Stomach (tissue), 9 donors: ENCODE measurements around the gene DAZAP2. TPM values are rescaled to one million over a fixed set of nuclear protein-coding genes. Genes with fewer than 3 reads are reported as not detected.
A peak's percentile ranks its signal among the peaks of the same experiment; 100 is the strongest.
"Not testable (repeated sequence)": the region's sequence is repeated elsewhere in the genome, so short reads cannot be mapped to it uniquely, and the experiment has no call there.

Experiments used
- DNase-seq, 2 donors: peaks; one replicate each; pipeline versions ENCODE4 v3.0.0 to v3.0.0-alpha.2; 2013 to 2019
- H3K27ac ChIP-seq, 5 donors: fragments of 200-600 bp in 4 of 5; sonication (generic) in 4 of 5; one replicate each; pipeline ENCODE4 v1.5.1; 2013 to 2019; ENCODE audit warnings: mild to moderate bottlenecking in 1 of 5, moderate library complexity in 1 of 5
- H3K27me3 ChIP-seq, 3 donors: fragments of 200-600 bp; sonication (generic); one replicate each; pipeline ENCODE4 v1.5.1; 2017 to 2019; ENCODE audit warnings: mixed run types in 1 of 3
- H3K36me3 ChIP-seq, 4 donors: fragments of 200-600 bp; sonication (generic); 1 replicate in 3 of 4; 2 replicates in 1 of 4; pipeline ENCODE4 v1.5.1; 2016 to 2019
- H3K4me1 ChIP-seq, 4 donors: fragments of 200-600 bp; sonication (generic); one replicate each; pipeline ENCODE4 v1.5.1; 2016 to 2019
- H3K4me3 ChIP-seq, 4 donors: fragments of 200-600 bp; sonication (generic) in 3 of 4; one replicate each; pipeline ENCODE4 v1.5.1; 2016 to 2019; ENCODE audit warnings: mild to moderate bottlenecking in 1 of 4
- H3K9me3 ChIP-seq, 4 donors: fragments of 200-600 bp; sonication (generic); one replicate each; pipeline ENCODE4 v1.5.1; 2016 to 2019
- CTCF ChIP-seq, 7 experiments: fragments of 450-650 bp in 4 of 7; fragments of 200-600 bp in 3 of 7; sonication (generic) in 3 of 7; IDR thresholded peaks; one replicate each; pipeline ENCODE4 v1.5.1; 2016 to 2019; ENCODE audit warnings: antibody characterized with exemption in 7 of 7, control low read depth in 2 of 7, mild to moderate bottlenecking in 1 of 7
- EP300 ChIP-seq: sonication (generic); formaldehyde crosslinking; IDR thresholded peaks from one replicate; pipeline ENCODE4 v1.6.1; 2017; ENCODE audit warnings: antibody characterized with exemption
- POLR2A ChIP-seq, 4 donors: fragments of 450-650 bp; IDR thresholded peaks; one replicate each; pipeline ENCODE4 v1.6.1; 2016; ENCODE audit warnings: antibody characterized with exemption in 4 of 4, control low read depth in 2 of 4, mild to moderate bottlenecking in 1 of 4, moderate library complexity in 1 of 4
- POLR2AphosphoS5 ChIP-seq, 3 donors: sonication (generic); formaldehyde crosslinking; IDR thresholded peaks; one replicate each; pipeline ENCODE4 v1.6.1; 2016; ENCODE audit warnings: antibody characterized with exemption in 3 of 3
- WGBS, 5 donors: extraction: QIAGEN DNeasy Blood & Tissue Kit in 3 of 5; methylation state at CpG; one replicate each; pipeline versions ENCODE4 v1.1.5 to v1.1.7; 2013 to 2018; 5-methylcytosine and 5-hydroxymethylcytosine counted together
- intact Hi-C: fragments of 100-400 bp; cut with DNase I; formaldehyde crosslinking; loops from one replicate; pipeline ENCODE4 v1.15.1; 2023; ENCODE audit warnings: low total_unique reads
- polyA plus RNA-seq, 3 donors: library from polyadenylated mRNA; stranded (reverse); fragments of 200-250 nt; gene quantifications; one replicate each; pipeline ENCODE4 v1.2.3, GENCODE V29; 2013
- total RNA-seq, 5 donors: library from RNA; depleted of rRNA; stranded (reverse); fragments of >200 nt; gene quantifications; one replicate each; pipeline versions ENCODE4 v1.1.0 to v1.2.3, GENCODE V29; 2014 to 2016
- donor health status: healthy with polysubstance abuse.
- donor health status: Bipolar disorder and iron deficiency.
- donor health status: healthy.

The DAZAP2 gene
- total and polyA plus RNA-seq, 8 donors, result 37.4 to 547 (median 144) TPM

- no peaks in the 10 kb centered on the region for H3K9me3 ChIP-seq
- WGBS, 5 donors, result 13 to 38% (median 26%) methylated on average over 6 to 7 of the region's 7 CpGs
- peak overlapping the region in 3 of 4 donors; percentile 7 to 26 (median 10) for H3K4me3 ChIP-seq
- peaks cover 0 to 10% (median 3%) of the 10 kb centered on the region in 4 donors for H3K36me3 ChIP-seq
- H3K4me1 ChIP-seq, result peaks cover 11 to 27% (median 17%) of the 10 kb centered on the region in 4 donors
- peak overlapping the region in 1 of 5 donors; percentile 47 for H3K27ac ChIP-seq
- no peaks in the 10 kb centered on the region for H3K27me3 ChIP-seq
- intact Hi-C loops, result no loop called here
- DNase-seq, result peak in 1 of 2 donors; percentile 48
- TF ChIP-seq CTCF (IDR thresholded peaks at IDR 0.05) (no peak), POLR2AphosphoS5 (IDR thresholded peaks at IDR 0.05) (no peak), EP300 (no peak), POLR2A (IDR thresholded peaks at IDR 0.05) (no peak)
Measured at GRCh38 chr12:51222461-51222860, 16.2 kb upstream of the DAZAP2 start.

- intact Hi-C loops, result no loop called here
- Histone ChIP-seq H3K27me3 (no peaks in the 10 kb centered on the region), H3K4me1 (peaks cover 0 to 13% (median 4%) of the 10 kb centered on the region in 4 donors), H3K4me3 (no peak overlapping the region), H3K9me3 (no peaks in the 10 kb centered on the region), H3K27ac (no peak overlapping the region), H3K36me3 (peaks cover 0 to 10% (median 3%) of the 10 kb centered on the region in 4 donors)
- no peak for DNase-seq
- TF ChIP-seq EP300, result no peak
- no peak for TF ChIP-seq POLR2AphosphoS5 (IDR thresholded peaks at IDR 0.05)
- no peak for TF ChIP-seq CTCF (IDR thresholded peaks at IDR 0.05)
- TF ChIP-seq POLR2A (IDR thresholded peaks at IDR 0.05), result no peak
- WGBS, 5 donors, result 87 to 97% (median 92%) methylated on average over 3 of the region's 3 CpGs
Measured at GRCh38 chr12:51224625-51225024, 14.0 kb upstream of the DAZAP2 start.

GRCh38 chr12:51225234-51225633, 13.4 kb upstream of the DAZAP2 start:
- H3K27me3 ChIP-seq, result no peaks in the 10 kb centered on the region
- no peaks in the 10 kb centered on the region for H3K9me3 ChIP-seq
- H3K4me1 ChIP-seq, result peaks cover 0 to 9% (median 3%) of the 10 kb centered on the region in 4 donors
- peaks cover 0 to 10% (median 3%) of the 10 kb centered on the region in 4 donors for H3K36me3 ChIP-seq
- WGBS, 5 donors, result 90 to 95% (median 94%) methylated on average over 4 of the region's 4 CpGs
- intact Hi-C loops, result no loop called here
- H3K27ac ChIP-seq, result no peak overlapping the region
- DNase-seq, result no peak
- TF ChIP-seq POLR2A (IDR thresholded peaks at IDR 0.05) (no peak), POLR2AphosphoS5 (IDR thresholded peaks at IDR 0.05) (no peak), EP300 (no peak), CTCF (IDR thresholded peaks at IDR 0.05) (no peak)
- H3K4me3 ChIP-seq, result no peak overlapping the region

GRCh38 chr12:51225771-51226170, 12.9 kb upstream of the DAZAP2 start:
- H3K4me3 ChIP-seq, result no peak overlapping the region
- no peaks in the 10 kb centered on the region for H3K27me3 ChIP-seq
- peaks cover 0 to 10% (median 3%) of the 10 kb centered on the region in 4 donors for H3K36me3 ChIP-seq
- 84 to 97% (median 92%) methylated on average over 2 of the region's 2 CpGs for WGBS, 5 donors
- H3K27ac ChIP-seq, result no peak overlapping the region
- no peak for DNase-seq
- no peaks in the 10 kb centered on the region for H3K9me3 ChIP-seq
- intact Hi-C loops, result no loop called here
- TF ChIP-seq POLR2A (IDR thresholded peaks at IDR 0.05), result no peak
- TF ChIP-seq POLR2AphosphoS5 (IDR thresholded peaks at IDR 0.05), result no peak
- TF ChIP-seq CTCF (IDR thresholded peaks at IDR 0.05), result no peak
- TF ChIP-seq EP300, result no peak
- H3K4me1 ChIP-seq, result peaks cover 0 to 9% (median 3%) of the 10 kb centered on the region in 4 donors

GRCh38 chr12:51227112-51227511, 11.5 kb upstream of the DAZAP2 start:
- DNase-seq, H3K4me3 ChIP-seq, H3K4me1 ChIP-seq, H3K9me3 ChIP-seq, H3K27me3 ChIP-seq, H3K36me3 ChIP-seq, intact Hi-C loops, H3K27ac ChIP-seq: not testable (repeated sequence)
- WGBS, 5 donors, result 79 to 84% (median 83%) methylated on average over 5 of the region's 5 CpGs
